Stimulated activated CD4-positive, alpha-beta T cell treated with anti-CD3 and anti-CD28 coated beads, Interleukin-1b, Interleukin-23, amount 100 ng/mL, for 48 hours (primary cell): Measurements from ENCODE around the gene PAK5.

Source experiments
- DNase-seq: peaks from one replicate; pipeline ENCODE4 v3.0.0-alpha.2; 2020

PAK5 gene

DNA sequence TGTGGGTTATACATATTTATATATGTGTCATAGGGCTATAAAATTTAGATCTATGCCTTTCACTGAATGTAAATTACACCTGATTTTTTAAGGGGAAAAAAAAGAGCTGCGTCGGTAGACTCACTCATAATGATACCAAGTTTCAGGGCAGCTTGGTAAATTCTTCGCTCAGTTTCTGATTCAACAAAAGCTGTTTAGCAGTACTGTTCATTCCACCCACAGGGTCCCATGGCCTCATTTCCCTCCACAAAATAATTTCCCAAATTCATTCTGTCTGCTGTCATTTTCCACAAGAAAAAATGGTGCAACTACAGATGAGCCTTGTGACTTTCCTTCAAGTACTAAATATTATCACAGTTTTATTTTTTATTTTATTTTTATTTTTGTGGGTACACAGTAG, 63.7 kb downstream of the PAK5 start:
- no peak for DNase-seq

DNA sequence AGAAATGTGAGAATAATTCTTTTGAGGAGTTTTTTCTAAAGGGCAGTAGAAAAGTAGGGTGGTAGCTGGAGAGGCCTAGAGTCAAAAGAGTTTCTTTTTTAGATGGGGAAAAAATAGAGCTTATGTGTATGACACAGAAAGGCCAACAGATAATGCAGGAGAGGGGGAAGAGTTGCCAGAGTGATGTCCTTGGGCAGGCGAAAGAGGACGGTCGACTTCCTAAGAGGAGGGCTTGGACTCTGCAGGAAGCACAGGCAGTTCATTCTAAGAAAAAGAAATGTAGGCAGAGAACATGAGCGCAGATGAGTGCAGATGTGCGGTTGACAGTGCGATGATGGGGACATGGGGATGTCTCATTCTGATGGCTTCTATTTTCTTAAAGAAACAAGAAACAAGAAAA, 68.9 kb downstream of the PAK5 start:
- DNase-seq, result no peak

DNA sequence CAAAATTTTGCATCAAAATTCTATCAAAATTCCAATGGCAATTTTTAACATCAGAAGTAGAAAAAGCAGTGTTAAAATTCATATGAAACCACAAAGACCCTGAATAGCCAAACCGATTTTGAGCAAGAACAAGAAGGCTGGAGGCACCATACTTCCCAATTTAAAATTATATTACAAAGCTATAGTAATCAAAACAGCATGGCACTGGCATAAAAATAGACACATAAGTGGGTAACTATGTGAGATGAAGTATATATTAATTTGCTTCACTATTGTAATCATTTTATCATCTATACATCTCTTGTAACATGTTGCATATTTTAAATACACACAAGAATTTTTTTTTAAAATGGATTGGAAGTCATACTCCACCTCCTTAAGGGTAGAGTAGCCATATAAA, 77.4 kb downstream of the PAK5 start:
- DNase-seq, result no peak

DNA sequence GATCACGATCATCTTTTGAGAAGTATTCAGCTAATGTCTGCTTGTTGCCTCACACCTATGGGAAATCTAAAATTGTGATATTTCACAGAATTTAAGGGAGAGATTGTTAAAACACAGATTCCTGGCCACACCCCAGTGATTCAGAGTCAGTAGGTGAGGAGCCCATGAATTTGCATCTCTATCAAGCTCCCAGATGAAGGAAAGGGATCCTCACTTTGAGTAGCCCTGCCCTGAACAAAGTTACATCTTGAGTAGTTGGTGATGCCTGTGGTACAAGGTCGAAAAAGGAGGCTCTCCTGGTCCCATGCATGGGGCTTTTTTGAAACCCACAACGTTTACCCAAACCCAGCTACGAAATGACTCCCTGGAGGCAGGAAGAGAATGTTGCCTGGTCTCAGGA, 79.5 kb downstream of the PAK5 start:
- DNase-seq, result no peak

DNA sequence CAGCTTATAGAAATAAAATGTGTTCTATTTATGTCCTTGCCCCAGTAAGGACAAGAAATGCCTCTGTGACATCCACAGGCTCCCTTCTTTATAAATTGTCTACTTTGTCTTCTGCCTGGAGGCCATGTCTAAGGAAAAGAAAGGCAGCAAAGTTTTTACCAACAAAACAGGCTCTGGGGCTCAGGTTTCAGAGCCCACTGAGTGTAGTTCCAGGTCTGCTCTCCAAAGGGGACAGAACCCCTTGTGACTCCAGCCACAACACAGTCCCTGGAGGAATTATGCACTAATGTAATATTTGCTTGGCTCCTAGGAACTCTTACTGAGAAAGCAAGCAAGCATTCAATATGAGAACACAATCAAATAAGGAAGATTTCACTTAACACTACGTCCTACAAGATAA, 80.1 kb downstream of the PAK5 start:
- no peak for DNase-seq

DNA sequence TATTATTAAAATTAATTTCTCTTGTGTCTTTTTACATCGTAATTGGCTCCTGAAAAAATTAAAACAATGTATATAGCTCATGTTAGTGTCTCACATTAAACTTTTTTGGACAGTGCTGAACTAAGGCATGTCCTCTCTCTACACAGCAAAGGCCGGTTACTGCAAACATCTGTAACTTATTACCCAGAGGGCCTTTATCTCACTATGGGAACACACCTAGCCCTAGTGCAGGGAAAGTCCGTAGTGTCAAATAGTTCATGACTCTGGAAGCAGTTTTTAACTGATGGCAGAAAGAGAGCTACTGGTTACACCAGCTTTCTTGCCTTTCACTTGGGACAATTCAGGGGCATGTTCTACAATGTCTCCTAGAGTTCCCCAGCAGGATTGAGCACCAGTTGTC, 82.2 kb downstream of the PAK5 start:
- DNase-seq, result no peak

DNA sequence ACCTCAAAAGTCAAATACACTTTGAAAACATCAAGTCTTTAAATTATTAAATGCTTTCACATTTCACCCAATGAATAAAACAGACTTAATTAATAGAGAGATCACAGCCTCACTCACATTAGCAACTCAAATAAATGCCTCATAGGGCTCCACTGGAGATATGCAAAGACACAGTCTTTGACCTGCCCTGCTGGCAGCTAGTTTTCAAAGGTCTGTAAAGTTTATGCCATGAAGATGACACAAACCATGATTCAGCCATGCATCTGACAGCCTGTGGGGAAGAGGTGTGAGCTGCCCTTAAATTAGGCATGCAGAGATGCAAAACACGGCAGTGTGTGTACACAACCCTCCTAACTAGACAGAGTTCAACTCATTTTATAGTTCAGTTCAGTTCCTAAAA, 83.6 kb downstream of the PAK5 start:
- no peak for DNase-seq

DNA sequence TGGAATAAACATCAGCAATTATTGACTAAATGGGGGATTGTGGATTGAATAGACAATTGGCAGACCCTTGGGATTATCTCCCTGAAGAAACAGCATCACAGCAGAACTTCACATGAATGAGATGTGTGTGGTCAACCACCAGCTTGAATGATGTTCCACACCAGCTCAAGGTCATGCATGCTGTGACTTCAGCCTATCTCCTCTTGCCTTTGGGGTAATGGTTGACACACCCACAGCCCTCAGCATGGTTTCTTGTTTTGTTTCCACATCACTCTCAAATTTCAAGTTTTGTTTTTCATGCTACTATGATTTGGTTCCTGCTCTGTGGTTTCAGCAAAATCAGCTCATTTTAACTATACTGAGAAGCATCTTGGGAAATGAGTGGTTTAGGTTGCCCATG, 94.3 kb downstream of the PAK5 start:
- no peak for DNase-seq

DNA sequence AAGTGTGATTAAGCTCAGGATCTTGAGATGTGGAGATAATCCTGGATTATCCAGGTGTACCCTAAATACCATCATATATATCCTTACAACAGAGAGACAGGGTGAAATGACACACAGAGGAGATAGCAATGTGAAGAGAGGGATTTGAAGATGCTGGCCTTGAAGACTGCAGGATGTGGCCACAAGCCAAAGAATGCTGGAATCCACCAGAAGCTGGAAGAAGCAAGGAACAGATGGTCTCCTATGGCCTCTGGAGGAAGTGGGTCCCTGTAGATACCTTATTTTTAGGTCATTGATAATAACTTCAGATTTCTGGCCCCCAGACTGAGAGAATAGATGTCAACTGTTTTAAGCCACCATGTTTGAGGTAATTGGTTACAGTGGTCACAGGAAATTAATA, 95.0 kb downstream of the PAK5 start:
- no peak for DNase-seq

DNA sequence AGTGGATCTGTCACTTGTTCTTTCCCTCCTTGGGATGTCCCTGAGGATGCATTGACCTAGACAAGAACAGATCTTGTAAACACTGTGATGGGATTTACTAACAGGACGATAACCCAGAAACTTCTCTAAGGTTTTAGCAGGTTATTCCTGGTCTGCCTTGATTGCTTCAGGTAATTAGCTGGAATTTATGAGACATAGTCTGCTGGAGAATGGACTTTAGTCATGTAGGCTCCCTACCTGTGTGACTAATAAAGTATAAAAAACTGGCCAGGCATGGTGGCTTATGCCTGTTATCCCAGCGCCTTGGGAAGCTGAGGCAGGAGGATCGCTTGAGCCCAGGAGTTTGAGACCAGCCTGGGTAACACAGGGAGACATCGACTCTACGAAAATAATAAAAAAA, 96.1 kb downstream of the PAK5 start:
- DNase-seq, result no peak

DNA sequence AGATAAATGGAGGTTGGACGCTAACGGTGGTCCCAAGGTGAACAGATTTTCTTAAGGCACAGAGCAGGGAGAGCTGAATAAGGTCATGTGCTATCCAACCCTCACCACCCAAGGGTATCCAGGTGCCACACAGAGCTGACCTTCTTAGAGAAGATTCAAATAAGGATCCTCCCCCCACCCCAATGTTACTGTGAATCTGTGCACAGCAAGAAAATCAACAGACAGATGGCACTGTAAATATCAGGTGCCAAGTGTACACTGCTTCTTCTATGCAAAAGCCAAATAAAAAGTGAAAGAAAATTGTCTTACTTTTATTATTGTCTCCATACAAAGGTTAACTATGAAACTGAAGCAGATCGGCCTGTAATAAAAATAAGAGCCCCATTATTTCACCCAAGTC, 96.9 kb downstream of the PAK5 start:
- no peak for DNase-seq

DNA sequence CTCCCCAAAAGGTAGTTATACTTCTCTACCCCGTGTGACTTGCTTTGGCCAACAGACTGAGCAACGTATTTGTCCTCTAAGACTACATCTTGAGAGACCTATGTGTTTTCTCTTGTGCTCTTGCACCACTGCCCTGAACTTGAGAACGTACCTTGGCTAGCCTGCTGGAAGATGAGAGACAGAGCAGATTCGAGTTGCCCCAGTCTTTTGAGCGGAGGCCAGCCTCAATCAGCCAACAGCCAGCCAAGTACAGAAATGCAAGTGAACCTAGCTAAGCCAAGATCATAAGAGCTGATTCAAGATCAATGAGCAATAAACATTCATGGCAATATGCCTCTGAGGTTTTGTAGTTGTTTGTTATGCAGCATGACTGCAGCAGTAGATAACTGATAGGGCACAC, 98.4 kb downstream of the PAK5 start:
- DNase-seq, result no peak

DNA sequence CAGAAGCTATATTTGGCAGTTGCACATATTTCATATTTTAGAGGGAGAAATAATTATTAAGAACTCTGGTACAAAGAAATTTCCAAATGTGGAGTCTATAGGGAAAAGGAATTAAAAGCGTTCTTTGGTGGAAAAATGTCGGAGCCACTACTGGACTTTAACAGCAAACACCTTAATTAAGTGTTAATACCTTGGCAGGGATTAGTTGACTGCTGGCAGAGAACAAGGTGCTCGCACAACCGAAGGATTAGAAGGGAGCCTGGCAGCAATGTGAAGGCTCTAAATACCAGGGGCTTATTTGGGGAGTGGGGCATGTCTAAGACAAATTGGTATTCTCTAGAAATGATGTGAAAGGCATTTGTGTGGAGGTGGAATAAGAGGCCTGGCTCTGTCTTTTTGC, 98.9 kb downstream of the PAK5 start:
- no peak for DNase-seq

DNA sequence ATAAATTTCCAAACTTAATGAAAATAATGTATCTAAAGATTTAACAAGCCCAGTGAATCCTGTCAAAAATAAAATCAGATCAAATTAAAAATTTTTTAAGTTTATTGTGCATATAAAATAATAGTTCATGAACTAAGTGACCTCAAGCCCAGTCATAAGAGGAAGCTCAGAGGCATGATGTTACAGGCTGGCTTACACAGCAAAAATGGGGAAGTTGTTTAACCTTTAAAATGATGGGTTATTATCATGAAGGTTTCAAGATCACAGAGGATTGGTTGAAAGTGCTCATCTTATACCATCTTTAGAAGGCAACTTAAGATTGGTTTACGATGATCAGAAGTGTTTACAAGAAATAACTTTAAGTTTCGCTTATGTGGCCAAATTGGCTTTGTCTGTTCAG, 102.5 kb downstream of the PAK5 start:
- DNase-seq, result no peak

DNA sequence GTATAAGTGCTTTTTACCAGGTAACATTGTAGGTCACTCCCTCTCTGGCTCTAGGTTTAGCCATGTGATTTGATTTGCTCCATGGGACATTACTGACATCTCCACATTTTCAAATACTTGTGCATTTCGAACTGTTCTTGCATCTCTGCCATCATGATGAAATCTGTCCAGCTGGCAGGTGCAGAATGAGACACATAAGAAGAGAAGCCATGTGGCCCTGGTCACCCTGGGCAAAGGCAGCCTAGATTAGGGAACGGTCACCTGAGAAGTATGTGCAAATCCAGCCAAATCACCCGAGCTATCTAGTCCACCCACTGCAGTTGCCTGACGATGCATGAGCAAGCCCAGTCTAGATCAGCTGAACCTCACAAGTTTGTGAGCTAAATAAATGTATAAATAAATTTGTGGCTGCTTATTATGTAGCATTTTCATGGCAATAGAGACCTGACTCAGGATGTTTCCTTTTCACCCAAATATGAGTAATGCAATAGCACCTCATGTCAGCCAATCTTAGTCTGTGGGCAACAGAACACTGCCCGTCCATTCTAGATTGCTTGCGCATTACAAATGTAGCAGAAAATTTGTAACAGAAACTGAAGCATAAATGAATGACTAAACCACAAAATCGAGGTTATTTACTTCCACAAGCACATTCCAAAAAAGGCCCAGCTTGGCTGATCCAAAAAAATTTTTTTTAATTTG, 115.2 kb downstream of the PAK5 start:
- no peak for DNase-seq

DNA sequence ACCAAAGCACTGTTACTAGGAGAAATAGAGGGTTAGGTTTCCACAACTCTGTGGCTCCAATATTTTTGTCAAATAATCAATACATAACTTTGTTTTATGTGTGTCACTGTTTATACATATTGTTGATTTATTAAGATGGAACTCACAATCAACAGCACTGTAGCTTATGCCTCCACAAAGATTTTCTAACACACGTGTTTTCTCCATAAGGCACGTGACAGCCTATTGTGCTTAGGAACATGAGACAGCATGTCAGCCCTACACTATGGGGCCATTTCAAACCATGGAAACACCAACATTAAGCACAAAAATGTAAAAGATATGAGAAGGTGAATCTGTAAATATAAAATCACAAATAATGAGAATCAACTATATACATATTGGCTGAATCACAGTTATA, 127.0 kb downstream of the PAK5 start:
- no peak for DNase-seq

DNA sequence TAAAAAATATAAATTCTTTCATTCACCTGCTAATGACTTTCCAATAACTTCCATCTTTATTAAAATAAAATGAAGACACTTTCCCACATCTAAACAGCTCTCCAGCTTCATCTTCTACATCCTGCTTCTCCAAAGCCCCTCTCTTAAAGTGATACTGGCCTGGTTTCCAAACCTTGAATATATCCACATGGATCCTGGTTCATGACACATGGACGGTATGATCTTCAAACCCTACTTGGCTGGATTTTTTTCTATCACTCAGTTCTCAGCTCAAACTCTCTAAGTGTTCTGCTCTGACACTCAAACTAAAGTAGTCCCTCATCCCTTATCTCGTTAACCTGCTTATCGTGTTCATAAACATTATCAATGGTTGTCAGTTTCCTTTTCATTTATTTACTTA, 128.2 kb downstream of the PAK5 start:
- DNase-seq, result no peak

DNA sequence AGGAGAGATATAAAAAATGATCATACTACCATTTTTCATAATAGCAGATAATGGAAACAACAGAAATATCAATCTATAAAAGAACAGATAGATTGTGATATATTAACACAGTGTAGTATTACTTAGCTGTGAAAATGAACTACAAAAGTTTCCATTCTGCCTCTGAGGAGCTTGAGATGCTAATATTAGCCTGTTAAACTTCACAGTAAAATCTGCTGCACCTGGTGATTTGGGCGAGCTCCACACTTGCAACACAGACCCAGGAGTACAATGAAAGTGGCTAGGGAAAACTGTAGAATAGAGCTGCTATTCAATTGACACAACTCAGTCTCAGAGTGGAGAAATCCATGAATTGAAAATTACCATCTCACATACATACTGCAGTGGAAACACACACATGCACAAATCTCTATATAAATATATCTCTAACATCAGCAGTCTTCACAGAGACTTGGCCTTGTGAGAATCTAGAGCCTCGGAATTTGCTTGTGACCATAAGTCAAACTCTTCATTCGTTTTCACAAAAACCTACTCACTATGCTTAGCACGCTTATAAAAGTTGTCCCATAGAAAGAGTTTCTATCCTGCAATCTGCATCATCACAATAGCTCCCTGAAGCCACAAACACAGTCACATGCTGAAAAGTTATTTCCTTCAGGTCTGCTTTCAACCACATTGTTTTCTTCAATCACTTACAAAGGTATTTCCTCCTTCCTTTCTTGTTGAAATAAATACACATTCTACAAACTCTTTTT, 133.0 kb downstream of the PAK5 start:
- DNase-seq, result no peak

DNA sequence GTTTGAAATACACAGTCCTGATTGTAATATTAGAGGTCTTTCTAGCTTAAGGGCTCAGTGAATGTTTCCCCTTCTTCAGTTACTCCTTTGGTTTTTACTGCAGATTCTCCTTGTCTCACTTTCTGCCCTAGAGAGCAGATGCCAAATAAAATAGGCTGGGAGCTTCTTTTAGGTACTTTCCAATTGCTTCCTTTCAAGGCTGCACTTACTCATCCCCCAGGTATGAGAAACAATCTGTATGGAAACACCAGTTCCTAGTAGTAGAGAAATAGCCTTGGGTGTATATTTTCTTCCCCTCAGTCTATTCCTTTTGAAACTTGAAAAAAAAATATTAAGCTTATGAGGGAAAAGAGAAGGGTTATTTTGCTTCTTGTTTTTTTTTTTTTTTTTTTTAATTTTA, 139.7 kb downstream of the PAK5 start:
- no peak for DNase-seq

DNA sequence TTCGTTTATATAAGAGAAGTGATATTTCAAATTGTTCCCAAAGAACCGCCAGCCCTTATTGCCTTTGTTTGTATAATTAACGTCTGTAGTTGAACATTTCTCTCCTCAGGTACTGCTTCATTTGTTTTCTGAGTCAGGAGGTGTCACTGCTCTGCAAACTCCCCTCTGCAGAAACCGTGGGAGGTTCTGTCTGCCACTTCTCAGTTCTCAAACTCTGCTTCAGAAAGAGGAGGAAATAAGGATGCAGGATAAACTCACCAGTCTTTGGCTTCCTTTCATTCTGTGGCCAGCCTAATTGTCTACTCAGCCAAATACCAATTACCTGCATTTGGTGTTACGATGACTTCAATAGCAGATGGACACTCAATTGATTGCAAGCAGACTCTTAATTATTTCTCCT, 149.8 kb downstream of the PAK5 start:
- no peak for DNase-seq

DNA sequence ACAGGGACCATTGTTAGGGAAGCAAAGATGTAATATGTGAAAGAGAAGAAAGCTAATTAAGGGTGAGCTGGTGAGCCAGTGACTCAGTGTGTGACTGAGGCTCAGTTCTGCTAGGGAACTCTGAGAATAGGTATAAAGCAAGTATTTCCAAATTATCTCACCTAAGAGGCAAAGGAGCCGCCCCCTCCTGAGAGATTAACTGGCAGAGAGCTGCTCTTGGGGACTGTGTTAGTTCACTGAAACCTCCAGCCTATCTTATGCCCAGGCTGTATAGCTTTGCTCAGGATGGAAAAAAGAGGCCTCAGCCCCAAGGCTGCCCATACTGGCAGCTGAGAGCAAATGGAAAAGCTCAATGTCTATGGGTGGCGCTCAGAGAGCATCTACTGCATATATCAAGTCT, 152.0 kb downstream of the PAK5 start:
- DNase-seq, result no peak

DNA sequence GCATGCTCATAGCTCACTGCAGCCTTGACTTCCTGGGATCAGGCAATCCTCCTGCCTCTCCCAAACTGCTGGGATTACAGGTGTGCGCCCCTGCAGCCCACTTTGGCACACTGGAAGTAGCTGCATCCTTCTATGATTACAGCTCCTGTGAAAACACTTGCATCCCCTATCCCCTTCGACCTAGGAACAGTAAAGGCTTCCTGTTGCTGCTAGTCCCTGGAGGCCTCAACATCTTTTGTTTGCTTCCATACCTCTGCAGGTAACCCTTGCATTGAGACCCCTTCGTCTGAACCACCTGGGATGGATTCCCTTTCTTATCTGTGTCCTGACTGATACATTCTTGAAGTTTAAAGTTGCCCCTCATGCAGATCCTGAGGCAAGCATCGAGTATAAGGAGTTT, 152.4 kb downstream of the PAK5 start:
- DNase-seq, result no peak

DNA sequence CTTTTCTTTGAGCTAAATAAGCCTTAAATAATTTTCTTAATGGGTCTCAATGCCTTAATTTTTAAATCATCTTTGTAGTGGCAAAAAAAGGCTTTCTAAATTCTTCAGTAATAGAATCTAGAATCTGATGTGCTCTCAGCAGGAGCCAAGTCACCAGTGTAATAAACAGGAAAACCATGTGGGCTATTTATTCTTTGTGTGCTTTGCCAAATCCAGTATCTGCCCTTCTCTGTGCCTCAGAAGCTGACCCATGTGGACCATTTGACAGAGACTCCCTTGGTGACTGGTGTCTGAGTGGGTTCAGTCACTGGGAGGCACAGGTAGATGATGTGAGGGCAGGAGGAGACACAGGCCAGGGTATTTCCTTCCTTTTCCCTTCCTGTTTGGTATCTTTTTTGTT, 152.9 kb downstream of the PAK5 start:
- DNase-seq, result no peak

DNA sequence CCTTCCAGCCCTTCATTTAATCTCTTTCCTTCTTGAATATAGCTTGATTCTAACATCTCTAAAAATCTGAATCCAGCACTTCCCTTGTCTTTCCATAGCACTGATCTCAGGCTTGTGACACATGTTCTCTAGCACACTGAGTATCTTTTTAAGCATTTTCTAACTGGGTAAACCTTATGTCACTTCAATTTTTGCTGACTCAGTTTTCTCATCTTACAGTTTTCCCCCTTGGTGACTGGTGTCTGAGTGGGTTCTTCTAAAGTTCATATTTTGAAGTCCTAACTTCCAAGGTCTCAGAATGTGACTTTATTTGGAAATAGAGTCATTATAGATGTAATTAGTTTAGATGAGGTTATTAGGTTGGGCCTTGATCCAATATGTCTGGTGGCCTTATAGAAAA, 153.9 kb downstream of the PAK5 start:
- no peak for DNase-seq

DNA sequence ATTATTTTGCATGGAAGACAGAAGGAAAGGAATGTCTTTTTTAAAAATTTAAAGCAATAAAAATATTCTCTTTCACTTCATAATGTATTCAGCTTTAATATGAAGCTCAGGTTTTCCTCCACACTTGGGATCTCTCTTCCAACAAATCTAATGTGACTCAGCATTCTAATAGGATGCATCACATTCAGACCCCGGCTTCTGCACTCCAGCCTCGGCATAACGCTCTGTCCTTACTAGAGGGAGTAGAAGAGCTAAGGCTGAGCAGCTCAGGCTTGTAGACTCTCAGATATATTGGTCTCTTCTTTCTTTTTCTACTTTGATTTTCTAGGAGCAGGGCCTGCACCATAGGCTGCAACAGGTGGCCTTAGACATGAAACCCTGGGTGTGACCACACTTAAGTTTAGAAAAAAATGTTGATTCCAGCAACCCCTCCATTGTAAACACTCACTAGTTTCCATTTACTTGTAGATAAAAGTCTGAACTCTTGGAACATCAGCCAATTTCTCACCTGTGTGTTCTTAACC, 161.7 kb downstream of the PAK5 start:
- DNase-seq, result no peak
